Spleen (tissue), 11 donors: ENCODE measurements around the gene ZNF574. TPM values are rescaled to one million over a fixed set of nuclear protein-coding genes. Genes with fewer than 3 reads are reported as not detected.

Experiments used
- DNase-seq: peaks from one replicate; pipeline ENCODE4 v3.0.0-alpha.2; 2020
- H3K27ac ChIP-seq, 8 donors: fragments of 200-600 bp; sonication (generic) in 7 of 8; 1 replicate in 4 of 8; 2 replicates in 4 of 8; pipeline versions ENCODE4 v1.5.0 to v1.8.0; 2016 to 2021; ENCODE audit warnings: inconsistent platforms in 4 of 8, mild to moderate bottlenecking in 4 of 8, moderate library complexity in 1 of 8
- H3K27me3 ChIP-seq, 7 donors: fragments of 200-600 bp; sonication (generic) in 6 of 7; replicated peaks in 1 of 7; 1 replicate in 4 of 7; 2 replicates in 3 of 7; pipeline versions ENCODE4 v1.5.0 to v1.8.0; 2016 to 2021; ENCODE audit warnings: inconsistent platforms in 3 of 7, mild to moderate bottlenecking in 1 of 7
- H3K36me3 ChIP-seq, 6 donors: fragments of 200-600 bp; sonication (generic) in 5 of 6; 1 replicate in 4 of 6; 2 replicates in 2 of 6; pipeline versions ENCODE4 v1.5.0 to v1.8.0; 2016 to 2021; ENCODE audit warnings: inconsistent platforms in 2 of 6
- H3K4me1 ChIP-seq, 6 donors: fragments of 200-600 bp; sonication (generic) in 5 of 6; 1 replicate in 3 of 6; 2 replicates in 3 of 6; pipeline versions ENCODE4 v1.5.0 to v1.8.0; 2016 to 2021; ENCODE audit warnings: inconsistent platforms in 3 of 6
- H3K4me3 ChIP-seq, 8 donors: fragments of 200-600 bp; sonication (generic) in 7 of 8; 1 replicate in 4 of 8; 2 replicates in 4 of 8; pipeline versions ENCODE4 v1.5.0 to v1.8.0; 2016 to 2021; ENCODE audit warnings: inconsistent platforms in 4 of 8, mild to moderate bottlenecking in 4 of 8, moderate library complexity in 2 of 8
- H3K9me3 ChIP-seq, 8 donors: fragments of 200-600 bp; sonication (generic) in 7 of 8; 1 replicate in 4 of 8; 2 replicates in 4 of 8; pipeline versions ENCODE4 v1.5.0 to v1.8.0; 2016 to 2021; ENCODE audit warnings: inconsistent platforms in 4 of 8
- POLR2A ChIP-seq, 3 donors: fragments of 450-650 bp; IDR thresholded peaks; one replicate each; pipeline ENCODE4 v1.5.1; 2017; ENCODE audit warnings: antibody characterized with exemption in 3 of 3, mild to moderate bottlenecking in 1 of 3
- POLR2AphosphoS5 ChIP-seq, 3 donors: sonication (generic); formaldehyde crosslinking; IDR thresholded peaks; one replicate each; pipeline ENCODE4 v1.5.1; 2017; ENCODE audit warnings: antibody characterized with exemption in 3 of 3
- WGBS, 5 donors: extraction: QIAGEN DNeasy Blood & Tissue Kit in 3 of 5; methylation state at CpG; one replicate each; pipeline versions ENCODE4 v1.1.5 to v1.1.7; 2013 to 2018; 5-methylcytosine and 5-hydroxymethylcytosine counted together
- intact Hi-C: fragments of 100-400 bp; cut with DNase I; formaldehyde crosslinking; loops from one replicate; pipeline ENCODE4 v1.15.0; 2023; ENCODE audit warnings: low total_unique reads
- polyA plus RNA-seq, 3 donors: library from polyadenylated mRNA; stranded (reverse); fragments of 200-250 nt; gene quantifications; one replicate each; pipeline ENCODE4 v1.2.1, GENCODE V29; 2013
- total RNA-seq, 7 donors: library from RNA; depleted of rRNA in 3 of 7; stranded (reverse); fragments of >200 nt in 3 of 7; fragmentation: NEBNext Ultra II Directional in 4 of 7; extraction: Animal tissue kit (Norgen Biotek cat#: 25700) in 4 of 7; gene quantifications; one replicate each; pipeline versions ENCODE4 v1.1.0 to v1.2.1, GENCODE V29; 2016 to 2021
- TF ChIP-seq, protein P1 (sequence below), 11 experiments: fragments of 200-600 bp in 7 of 11; fragments of 450-650 bp in 4 of 11; sonication (generic) in 4 of 11; IDR thresholded peaks in 8 of 11; conservative IDR thresholded peaks in 3 of 11; 1 replicate in 7 of 11; 2 replicates in 4 of 11; pipeline versions ENCODE4 v1.4.0 to v1.8.0; 2016 to 2021; ENCODE audit warnings: antibody characterized with exemption in 11 of 11, inconsistent platforms in 4 of 11, mild to moderate bottlenecking in 1 of 11
- donor health status: healthy with polysubstance abuse.
- donor health status: DM: no; HTN: no; CAD: no; lungs with moderate emphysema.
- donor health status: DM: no; HTN: no; CAD: no.
- donor health status: Bipolar disorder and iron deficiency.
- donor health status: healthy.
- donor health status: DM: no; HTN: no; CAD: no.
- donor health status: DM: yes; HTN: yes; CAD: no.

Gene ZNF574
- total and polyA plus RNA-seq, 10 donors, result 4.7 to 21.0 (median 15.3) TPM

DNA sequence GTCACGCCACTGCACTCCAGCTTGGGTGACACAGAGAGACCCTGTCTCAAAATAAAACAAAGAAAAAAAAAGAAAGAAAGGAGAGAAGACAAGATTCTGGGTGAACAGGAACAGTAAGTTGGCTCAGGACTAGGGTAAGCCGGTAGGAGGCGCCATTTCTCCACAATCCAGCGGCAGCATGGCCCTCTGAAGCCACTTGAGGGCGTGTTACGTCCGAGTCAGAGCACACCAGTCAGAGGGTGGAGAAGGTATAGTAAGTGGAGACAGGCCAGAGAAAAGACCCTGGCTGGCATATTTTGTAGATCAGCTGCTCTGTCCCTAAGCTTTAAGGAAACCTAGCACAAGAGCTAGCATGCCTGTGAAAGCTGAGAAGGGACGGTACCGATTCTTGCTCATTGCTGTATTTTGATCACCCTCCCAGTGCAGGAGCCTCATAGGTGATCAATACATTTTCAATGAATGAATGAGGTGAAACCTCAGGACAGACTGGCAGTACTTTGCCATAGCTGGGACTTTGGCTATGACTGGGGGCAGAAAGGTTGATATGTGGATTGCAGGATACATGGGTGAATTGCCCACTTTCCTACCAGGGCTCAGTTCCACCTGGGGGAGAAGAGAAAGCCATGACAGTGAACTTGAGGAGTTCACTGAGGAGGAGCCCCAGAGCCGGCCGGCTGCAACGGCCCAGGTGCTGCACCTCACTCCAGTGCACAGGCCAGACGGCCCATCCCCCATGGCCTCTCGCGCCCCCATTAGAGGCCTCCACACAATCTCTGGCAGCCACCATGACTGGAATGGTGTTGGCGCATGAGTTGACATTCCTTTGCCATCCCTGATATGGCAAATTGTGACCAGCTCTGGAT lies 32.8 kb downstream of the ZNF574 start:
- peaks cover 0 to 53% (median 0%) of the 10 kb centered on the region in 6 donors for H3K36me3 ChIP-seq
- H3K27ac ChIP-seq, result peak overlapping the region in 4 of 8 donors; percentile 15 to 69 (median 24)
- H3K4me1 ChIP-seq, result peaks cover 9 to 58% (median 28%) of the 10 kb centered on the region in 6 donors
- no peaks in the 10 kb centered on the region for H3K9me3 ChIP-seq
- DNase-seq, result peak; percentile 94
- TF ChIP-seq POLR2AphosphoS5 (IDR thresholded peaks at IDR 0.05) (peak; percentile 51 to 88 (median 64)), POLR2A (IDR thresholded peaks at IDR 0.05) (no peak)
- TF ChIP-seq, protein P1, sequence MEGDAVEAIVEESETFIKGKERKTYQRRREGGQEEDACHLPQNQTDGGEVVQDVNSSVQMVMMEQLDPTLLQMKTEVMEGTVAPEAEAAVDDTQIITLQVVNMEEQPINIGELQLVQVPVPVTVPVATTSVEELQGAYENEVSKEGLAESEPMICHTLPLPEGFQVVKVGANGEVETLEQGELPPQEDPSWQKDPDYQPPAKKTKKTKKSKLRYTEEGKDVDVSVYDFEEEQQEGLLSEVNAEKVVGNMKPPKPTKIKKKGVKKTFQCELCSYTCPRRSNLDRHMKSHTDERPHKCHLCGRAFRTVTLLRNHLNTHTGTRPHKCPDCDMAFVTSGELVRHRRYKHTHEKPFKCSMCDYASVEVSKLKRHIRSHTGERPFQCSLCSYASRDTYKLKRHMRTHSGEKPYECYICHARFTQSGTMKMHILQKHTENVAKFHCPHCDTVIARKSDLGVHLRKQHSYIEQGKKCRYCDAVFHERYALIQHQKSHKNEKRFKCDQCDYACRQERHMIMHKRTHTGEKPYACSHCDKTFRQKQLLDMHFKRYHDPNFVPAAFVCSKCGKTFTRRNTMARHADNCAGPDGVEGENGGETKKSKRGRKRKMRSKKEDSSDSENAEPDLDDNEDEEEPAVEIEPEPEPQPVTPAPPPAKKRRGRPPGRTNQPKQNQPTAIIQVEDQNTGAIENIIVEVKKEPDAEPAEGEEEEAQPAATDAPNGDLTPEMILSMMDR (IDR thresholded peaks at IDR 0.05 in 8 of 11, conservative IDR thresholded peaks at IDR 0.05 in 3 of 11), result peak; percentile 91 to 100 (median 98)
- H3K4me3 ChIP-seq, result peak overlapping the region in 1 of 8 donors; percentile 11
- no peaks in the 10 kb centered on the region for H3K27me3 ChIP-seq
- 23 to 39% (median 33%) methylated on average over 10 to 16 of the region's 16 CpGs for WGBS, 5 donors
- intact Hi-C loops, result no loop called here

DNA sequence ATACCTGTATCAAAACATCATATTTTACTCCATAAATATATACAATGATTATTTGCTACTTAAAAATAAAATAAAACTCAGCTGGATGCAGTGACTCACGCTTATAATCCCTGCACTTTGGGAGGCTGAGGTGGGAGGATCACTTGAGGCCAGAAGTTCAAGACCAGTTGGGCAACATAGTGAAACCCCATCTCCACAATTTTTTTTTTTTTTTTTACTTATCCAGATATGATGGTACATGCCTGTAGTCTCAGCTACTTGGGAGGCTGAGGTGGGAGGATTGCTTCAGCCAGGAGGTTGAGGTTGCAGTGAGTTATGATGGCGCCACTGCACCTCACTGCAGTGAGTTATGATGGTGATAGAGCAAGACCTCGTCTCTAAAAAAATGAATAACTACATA lies 33.9 kb downstream of the ZNF574 start:
- WGBS, 5 donors, result 82 to 89% (median 84%) methylated on average over 3 of the region's 3 CpGs
- TF ChIP-seq, protein P1 (IDR thresholded peaks at IDR 0.05 in 8 of 11, conservative IDR thresholded peaks at IDR 0.05 in 3 of 11), result no peak
- TF ChIP-seq POLR2AphosphoS5 (IDR thresholded peaks at IDR 0.05) (no peak), POLR2A (IDR thresholded peaks at IDR 0.05) (no peak)
- DNase-seq, result no peak
- Histone ChIP-seq H3K9me3 (no peaks in the 10 kb centered on the region), H3K4me1 (peaks cover 10 to 69% (median 39%) of the 10 kb centered on the region in 6 donors), H3K27me3 (no peaks in the 10 kb centered on the region), H3K4me3 (no peak overlapping the region), H3K36me3 (peaks cover 0 to 52% (median 0%) of the 10 kb centered on the region in 6 donors), H3K27ac (peak overlapping the region in 3 of 8 donors; percentile 23 to 69 (median 29))
- intact Hi-C loops, result no loop called here

DNA sequence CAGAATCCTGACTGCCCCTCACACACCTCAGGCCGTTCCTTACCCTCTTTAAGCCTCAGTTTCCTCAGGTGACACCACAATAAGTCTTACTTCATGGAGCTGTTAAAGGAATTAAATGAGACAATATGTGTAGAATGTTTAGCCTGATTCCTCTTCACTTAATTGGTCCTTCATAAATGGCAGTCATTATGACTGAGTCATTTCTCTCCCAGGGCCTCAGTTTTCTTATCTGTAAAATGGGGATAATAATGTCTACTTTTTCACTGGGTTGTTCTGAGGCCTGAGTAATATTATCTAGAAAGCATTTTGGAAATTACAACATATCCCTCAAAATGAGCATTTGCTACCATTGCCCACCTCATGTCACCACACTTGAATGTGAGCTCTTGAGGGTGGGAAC lies 34.7 kb downstream of the ZNF574 start:
- Histone ChIP-seq H3K4me1 (peaks cover 10 to 77% (median 46%) of the 10 kb centered on the region in 6 donors), H3K27me3 (no peaks in the 10 kb centered on the region), H3K9me3 (no peaks in the 10 kb centered on the region), H3K4me3 (no peak overlapping the region), H3K36me3 (peaks cover 0 to 58% (median 0%) of the 10 kb centered on the region in 6 donors), H3K27ac (peak overlapping the region in 1 of 8 donors; percentile 92)
- TF ChIP-seq POLR2A (IDR thresholded peaks at IDR 0.05), result no peak
- TF ChIP-seq, protein P1 (IDR thresholded peaks at IDR 0.05 in 8 of 11, conservative IDR thresholded peaks at IDR 0.05 in 3 of 11), result no peak
- no peak for TF ChIP-seq POLR2AphosphoS5 (IDR thresholded peaks at IDR 0.05)
- intact Hi-C loops, result no loop called here
- DNase-seq, result no peak
- WGBS, 5 donors, result 79 to 100% (median 86%) methylated on average over 1 of the region's 1 CpG

DNA sequence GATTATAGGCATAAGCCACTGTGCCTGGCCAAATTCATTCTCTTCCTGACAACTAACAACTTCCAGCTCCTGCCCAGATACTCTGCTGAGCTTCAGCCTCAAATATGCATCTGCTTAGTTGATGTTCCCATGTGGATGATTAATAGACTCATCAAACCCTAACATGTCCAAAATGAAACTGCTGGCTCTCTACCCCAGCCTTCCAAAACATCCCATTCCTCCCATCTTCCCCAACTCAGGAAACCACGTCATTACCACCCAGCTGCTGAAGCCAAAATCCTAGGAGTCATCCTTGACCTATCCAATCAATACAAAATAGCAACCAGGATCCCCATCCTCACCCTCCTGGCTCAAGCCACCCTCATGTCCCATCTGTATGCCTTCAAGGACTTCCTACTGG lies 35.4 kb downstream of the ZNF574 start:
- peak overlapping the region in 3 of 8 donors; percentile 8 to 92 (median 76) for H3K27ac ChIP-seq
- H3K4me1 ChIP-seq, result peaks cover 10 to 84% (median 54%) of the 10 kb centered on the region in 6 donors
- no peak for DNase-seq
- H3K9me3 ChIP-seq, result no peaks in the 10 kb centered on the region
- intact Hi-C loops, result no loop called here
- H3K27me3 ChIP-seq, result no peaks in the 10 kb centered on the region
- WGBS, 5 donors, result 67 to 79% (median 76%) methylated on average over 1 of the region's 1 CpG
- TF ChIP-seq POLR2AphosphoS5 (IDR thresholded peaks at IDR 0.05) (no peak), POLR2A (IDR thresholded peaks at IDR 0.05) (no peak)
- TF ChIP-seq, protein P1 (IDR thresholded peaks at IDR 0.05 in 8 of 11, conservative IDR thresholded peaks at IDR 0.05 in 3 of 11), result no peak
- no peak overlapping the region for H3K4me3 ChIP-seq
- peaks cover 0 to 66% (median 3%) of the 10 kb centered on the region in 6 donors for H3K36me3 ChIP-seq
